ENCODE measurements around the gene ACOX3. TPM values are rescaled to one million over a fixed set of nuclear protein-coding genes. Genes with fewer than 3 reads are reported as not detected.
A peak's percentile ranks its signal among the peaks of the same experiment; 100 is the strongest.

ACOX3 gene
- total RNA-seq, 4 donors from 2014 or later = 42.3 to 86.2 (median 50.3) TPM

GRCh38 chr4:8353158-8353669, 87.3 kb downstream of the ACOX3 start:
- Histone ChIP-seq H3K9me3 (no peaks in the 10 kb centered on the region), H3K4me3 (no peak overlapping the region), H3K27me3 (no peaks in the 10 kb centered on the region), H3K4me1 (peaks cover 0 to 20% (median 4%) of the 10 kb centered on the region in 3 donors), H3K27ac (no peak overlapping the region), H3K36me3 (no peaks in the 10 kb centered on the region)
- TF ChIP-seq CTCF (IDR thresholded peaks at IDR 0.05) = no peak
- TF ChIP-seq POLR2A (IDR thresholded peaks at IDR 0.05) = no peak
- DNase-seq = no peak
- 88 to 100% methylated on average over 1 to 5 of the region's 9 CpGs for WGBS, 2 donors
- intact Hi-C loops (cut with DNase I) = no loop called here

- peaks cover 0 to 14% (median 4%) of the 10 kb centered on the region in 3 donors for H3K4me1 ChIP-seq
- DNase-seq = no peak
- H3K36me3 ChIP-seq = no peaks in the 10 kb centered on the region
- H3K27ac ChIP-seq = peak overlapping the region in 1 of 4 donors; percentile 39
- no peaks in the 10 kb centered on the region for H3K9me3 ChIP-seq
- intact Hi-C loops (cut with DNase I) = no loop called here
- TF ChIP-seq POLR2A (IDR thresholded peaks at IDR 0.05) (no peak), CTCF (IDR thresholded peaks at IDR 0.05) (no peak)
- H3K27me3 ChIP-seq = peaks cover 0 to 3% (median 0%) of the 10 kb centered on the region in 4 donors
- WGBS, 2 donors = 93% methylated on average over 3 of the region's 20 CpGs; no CpG with 5 or more reads in 1 of the 2 donors
- no peak overlapping the region for H3K4me3 ChIP-seq
Measured at GRCh38 chr4:8352368-8353157, 88.0 kb downstream of the ACOX3 start.

- WGBS, 2 donors = 37 to 40% methylated on average over 7 of the region's 8 CpGs
- H3K27me3 ChIP-seq = peaks cover 0 to 5% (median 0%) of the 10 kb centered on the region in 4 donors
- intact Hi-C loops (cut with DNase I) = no loop called here
- no peak for TF ChIP-seq CTCF (IDR thresholded peaks at IDR 0.05)
- TF ChIP-seq POLR2A (IDR thresholded peaks at IDR 0.05) = no peak
- peak overlapping the region in 1 of 4 donors; percentile 39 for H3K27ac ChIP-seq
- peaks cover 0 to 14% (median 4%) of the 10 kb centered on the region in 3 donors for H3K4me1 ChIP-seq
- no peak for DNase-seq
- no peak overlapping the region for H3K4me3 ChIP-seq
- no peaks in the 10 kb centered on the region for H3K9me3 ChIP-seq
- no peaks in the 10 kb centered on the region for H3K36me3 ChIP-seq
Measured at GRCh38 chr4:8351931-8352367, 88.6 kb downstream of the ACOX3 start.

DNA sequence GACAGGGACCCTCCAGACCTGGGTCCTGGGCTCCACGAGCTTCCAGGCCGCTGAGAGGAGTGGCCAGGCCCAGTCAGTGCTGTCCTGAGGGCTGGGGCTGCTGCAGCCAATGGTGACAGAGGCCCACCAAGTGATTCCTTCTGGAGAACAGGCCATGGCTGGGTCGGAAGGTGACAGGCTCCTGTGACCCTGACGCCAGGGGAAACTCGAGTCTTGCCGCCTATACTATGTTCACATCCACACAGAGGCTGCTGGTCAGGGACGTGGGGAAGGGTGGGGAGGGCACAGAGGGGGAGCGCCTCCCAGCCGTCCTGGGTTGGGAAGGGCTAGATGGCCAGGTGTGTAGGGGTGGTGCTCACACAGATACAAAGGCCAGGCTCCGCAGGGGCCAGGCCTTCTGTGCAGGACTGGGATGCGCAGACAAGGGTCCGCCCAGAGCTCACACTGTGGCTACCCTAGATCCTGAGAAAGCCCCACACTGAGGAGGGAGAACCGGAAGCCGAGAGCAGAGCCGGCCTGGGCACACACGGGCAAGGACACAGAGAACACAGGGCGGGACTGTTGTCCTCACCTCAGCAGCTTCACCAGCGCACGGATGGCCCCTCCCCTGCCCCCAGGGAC, 89.6 kb downstream of the ACOX3 start:
- no peak for TF ChIP-seq CTCF (IDR thresholded peaks at IDR 0.05)
- no peak for TF ChIP-seq POLR2A (IDR thresholded peaks at IDR 0.05)
- Histone ChIP-seq H3K36me3 (no peaks in the 10 kb centered on the region), H3K4me1 (peaks cover 0 to 14% (median 4%) of the 10 kb centered on the region in 3 donors), H3K4me3 (no peak overlapping the region), H3K27ac (peak overlapping the region in 1 of 4 donors; percentile 17), H3K27me3 (peaks cover 0 to 5% (median 0%) of the 10 kb centered on the region in 4 donors), H3K9me3 (no peaks in the 10 kb centered on the region)
- no peak for DNase-seq
- intact Hi-C loops (cut with DNase I) = no loop called here
- WGBS, 2 donors = 83 to 90% methylated on average over 4 to 9 of the region's 19 CpGs

DNA sequence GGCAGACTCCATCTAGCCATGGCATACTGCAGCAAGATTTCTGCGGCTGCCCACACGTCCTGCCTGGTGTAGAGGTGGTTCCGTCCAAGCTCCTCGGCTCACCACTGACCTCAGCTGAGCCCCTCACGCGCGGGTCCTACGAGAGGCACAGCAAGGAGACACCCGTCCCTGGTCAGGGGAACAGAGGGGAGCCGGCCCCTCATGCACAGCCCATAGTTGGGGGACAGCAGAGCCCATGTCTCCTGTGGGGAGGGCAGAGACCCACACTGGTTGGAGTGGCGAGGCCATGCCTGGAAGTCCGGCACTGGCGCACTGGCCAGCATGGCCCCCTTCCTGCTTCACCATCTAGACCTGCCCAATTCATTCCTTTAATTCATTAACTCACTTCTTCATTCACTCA, 90.2 kb downstream of the ACOX3 start:
- Histone ChIP-seq H3K9me3 (no peaks in the 10 kb centered on the region), H3K27me3 (peaks cover 0 to 5% (median 0%) of the 10 kb centered on the region in 4 donors), H3K4me1 (peaks cover 0 to 14% (median 4%) of the 10 kb centered on the region in 3 donors), H3K36me3 (no peaks in the 10 kb centered on the region), H3K27ac (no peak overlapping the region), H3K4me3 (no peak overlapping the region)
- DNase-seq = no peak
- no peak for TF ChIP-seq POLR2A (IDR thresholded peaks at IDR 0.05)
- no peak for TF ChIP-seq CTCF (IDR thresholded peaks at IDR 0.05)
- WGBS, 2 donors = 84 to 92% methylated on average over 2 to 10 of the region's 13 CpGs
- intact Hi-C loops (cut with DNase I) = no loop called here
